ENCODE data around the gene ARAP2. TPM values are rescaled to one million over a fixed set of nuclear protein-coding genes. Genes with fewer than 3 reads are reported as not detected.
"Not testable (repeated sequence)": the region's sequence is repeated elsewhere in the genome, so short reads cannot be mapped to it uniquely, and the experiment has no call there.

ARAP2 gene
- total RNA-seq, 1 experiment from 2014 or later = 13.6 TPM

DNA sequence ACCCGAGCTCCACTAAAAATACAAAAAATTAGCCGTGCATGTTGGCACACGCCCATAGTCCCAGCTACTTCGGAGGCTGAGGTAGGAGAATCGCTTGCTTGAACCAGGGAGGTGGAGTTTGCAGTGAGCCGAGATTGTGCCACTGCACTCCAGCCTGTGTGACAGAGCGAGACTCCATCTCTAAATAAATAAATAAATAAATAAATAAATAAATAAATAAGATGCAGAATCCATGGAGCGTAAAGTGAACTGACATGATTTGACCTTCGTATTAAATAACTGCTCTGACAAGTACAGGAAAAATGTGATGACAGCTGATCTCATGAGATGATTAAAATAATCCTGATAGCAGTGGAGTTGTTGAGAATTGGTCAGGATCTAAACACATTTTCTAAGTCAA is 62.0 kb downstream of the ARAP2 start:
- POLR2A ChIA-PET; H3K36me3 ChIP-seq (ENCODE audit: control insufficient read depth in 1 of 2, insufficient read depth in 2 of 2, low read length in 2 of 2); H3K4me1 ChIP-seq (ENCODE audit: control insufficient read depth in 1 of 2, insufficient read depth in 2 of 2, low read length in 2 of 2); CTCF ChIA-PET; ATAC-seq; RAD21 ChIA-PET (ENCODE audit: low non-redundant PET in 1 of 2, low total read pairs in 2 of 2, uncharacterized antibody in 2 of 2, unreplicated experiment in 2 of 2); H3K4me2 ChIP-seq (ENCODE audit: low read length); H3K4me3 ChIP-seq (replicated peaks in 1 of 2; ENCODE audit: low read depth in 1 of 2, low read length in 2 of 2); H3K9me2 ChIP-seq (ENCODE audit: insufficient read depth); H3K27me3 ChIP-seq (ENCODE audit: insufficient read depth, low read length); H3K9me3 ChIP-seq (ENCODE audit: control insufficient read depth in 1 of 2, insufficient read depth in 1 of 2, low read depth in 1 of 2, low read length in 2 of 2); H3K79me2 ChIP-seq (ENCODE audit: insufficient read depth, low read length); H3K9ac ChIP-seq (ENCODE audit: low read length); intact Hi-C loops (cut with micrococcal nuclease); H3K27ac ChIP-seq (ENCODE audit: low read depth, low read length); DNase-seq (ENCODE audit: low read depth, low spot score); H4K20me1 ChIP-seq (ENCODE audit: insufficient read depth); BruUV-seq (replicated peaks); H2AFZ ChIP-seq (ENCODE audit: low read depth, low read length, poor library complexity, severe bottlenecking): not testable (repeated sequence)

DNA sequence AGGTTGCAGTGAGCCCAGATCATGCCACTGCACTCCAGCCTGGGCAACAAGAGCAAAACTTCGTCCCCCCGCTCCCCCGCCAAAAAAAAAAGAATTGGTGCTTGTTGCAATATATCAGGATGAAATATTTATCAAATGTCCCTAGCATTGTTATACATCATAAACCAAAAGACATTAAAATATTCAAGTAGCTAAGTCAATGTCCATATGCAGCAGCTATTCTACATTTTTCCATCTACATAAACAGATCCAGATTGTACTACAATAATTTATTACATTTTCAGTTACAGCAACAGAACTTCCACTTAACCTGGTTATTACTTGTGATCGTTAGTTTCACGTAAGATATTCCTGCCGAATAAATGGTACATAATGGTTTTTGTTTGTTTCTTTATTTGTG is 64.1 kb downstream of the ARAP2 start:
- Histone ChIP-seq H3K9me2 (ENCODE audit: insufficient read depth) (no peaks in the 10 kb centered on the region), H2AFZ (ENCODE audit: low read depth, low read length, poor library complexity, severe bottlenecking) (no peak overlapping the region), H3K27ac (ENCODE audit: low read depth, low read length) (no peak overlapping the region), H3K4me1 (ENCODE audit: control insufficient read depth in 1 of 2, insufficient read depth in 2 of 2, low read length in 2 of 2) (no peaks in the 10 kb centered on the region), H3K36me3 (ENCODE audit: control insufficient read depth in 1 of 2, insufficient read depth in 2 of 2, low read length in 2 of 2) (no peaks in the 10 kb centered on the region), H3K4me3 (replicated peaks in 1 of 2; ENCODE audit: low read depth in 1 of 2, low read length in 2 of 2) (no peak overlapping the region), H3K4me2 (ENCODE audit: low read length) (no peak overlapping the region), H3K9me3 (ENCODE audit: control insufficient read depth in 1 of 2, insufficient read depth in 1 of 2, low read depth in 1 of 2, low read length in 2 of 2) (no peaks in the 10 kb centered on the region), H3K79me2 (ENCODE audit: insufficient read depth, low read length) (no peaks in the 10 kb centered on the region), H4K20me1 (ENCODE audit: insufficient read depth) (no peaks in the 10 kb centered on the region), H3K27me3 (ENCODE audit: insufficient read depth, low read length) (no peaks in the 10 kb centered on the region), H3K9ac (ENCODE audit: low read length) (no peak overlapping the region)
- no peak for TF ChIP-seq EZH2phosphoT487 (IDR thresholded peaks at IDR 0.05; ENCODE audit: borderline replicate concordance)
- TF ChIP-seq, protein P1, sequence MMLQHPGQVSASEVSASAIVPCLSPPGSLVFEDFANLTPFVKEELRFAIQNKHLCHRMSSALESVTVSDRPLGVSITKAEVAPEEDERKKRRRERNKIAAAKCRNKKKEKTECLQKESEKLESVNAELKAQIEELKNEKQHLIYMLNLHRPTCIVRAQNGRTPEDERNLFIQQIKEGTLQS (IDR thresholded peaks at IDR 0.05) = no peak
- no peak for TF ChIP-seq EZH2 (IDR thresholded peaks at IDR 0.05)
- TF ChIP-seq YY1 (IDR thresholded peaks at IDR 0.05; ENCODE audit: extremely low read depth, insufficient replicate concordance, low read depth, low read length) = no peak
- no peak for TF ChIP-seq CBX3 (IDR thresholded peaks at IDR 0.05; ENCODE audit: low read depth)
- ATAC-seq = no peak
- RAD21 ChIA-PET (ENCODE audit: low non-redundant PET in 1 of 2, low total read pairs in 2 of 2, uncharacterized antibody in 2 of 2, unreplicated experiment in 2 of 2) = no interaction called here
- CTCF ChIA-PET = no interaction called here
- intact Hi-C loops (cut with micrococcal nuclease) = no loop called here
- DNase-seq (ENCODE audit: low read depth, low spot score) = no peak
- POLR2A ChIA-PET = no interaction called here
- no TSS peak for BruUV-seq (replicated peaks)

All from HCT116 (cell line).